Inflammatory macrophage treated with lipopolysaccharide for 4 hours (primary cell): ENCODE results near the gene USP24.

Experiments
- DNase-seq: peaks from one replicate; pipeline ENCODE4 v3.0.0-alpha.2; 2020

Gene USP24

GRCh38 chr1:55050283-55050682 lies 164.9 kb downstream of the USP24 start:
- DNase-seq = no peak

GRCh38 chr1:55049914-55050278 lies 165.3 kb downstream of the USP24 start:
- DNase-seq = no peak

GRCh38 chr1:55049271-55049913 lies 165.8 kb downstream of the USP24 start:
- no peak for DNase-seq

- DNase-seq = no peak
These were observed 166.5 kb downstream of the USP24 start for GRCh38 chr1:55048453-55049270.

GRCh38 chr1:55047611-55048010 lies 167.6 kb downstream of the USP24 start:
- DNase-seq = no peak

GRCh38 chr1:55046871-55047270 lies 168.3 kb downstream of the USP24 start:
- no peak for DNase-seq

- no peak for DNase-seq
These were observed 169.7 kb downstream of the USP24 start for GRCh38 chr1:55045430-55045829.

GRCh38 chr1:55044617-55045397 lies 170.4 kb downstream of the USP24 start:
- DNase-seq = no peak

- no peak for DNase-seq
These were observed 171.4 kb downstream of the USP24 start for GRCh38 chr1:55043726-55044125.

GRCh38 chr1:55043011-55043410 lies 172.2 kb downstream of the USP24 start:
- DNase-seq = no peak

- no peak for DNase-seq
These were observed 173.6 kb downstream of the USP24 start for GRCh38 chr1:55041613-55042012.

- DNase-seq = peak; percentile 8
These were observed 174.2 kb downstream of the USP24 start for GRCh38 chr1:55040933-55041494.

GRCh38 chr1:55040083-55040932 lies 174.9 kb downstream of the USP24 start:
- no peak for DNase-seq

- DNase-seq = no peak
These were observed 175.7 kb downstream of the USP24 start, which contains the start of gene PCSK9 for GRCh38 chr1:55039342-55040082. TSS of gene PCSK9 (plus strand) at chr1:55039548. CDS start at chr1:55039838, 290 bp downstream.

GRCh38 chr1:55038974-55039341 lies 176.2 kb downstream of the USP24 start:
- no peak for DNase-seq

- no peak for DNase-seq
These were observed 176.7 kb downstream of the USP24 start for GRCh38 chr1:55038552-55038838.

GRCh38 chr1:55037733-55038551 lies 177.2 kb downstream of the USP24 start:
- DNase-seq = no peak

GRCh38 chr1:55035904-55036303 lies 179.3 kb downstream of the USP24 start:
- peak; percentile 58 for DNase-seq

GRCh38 chr1:55034476-55035133 lies 180.6 kb downstream of the USP24 start:
- DNase-seq = no peak

GRCh38 chr1:55033265-55033614 lies 181.9 kb downstream of the USP24 start:
- no peak for DNase-seq
